Activated naive CD8-positive, alpha-beta T cell treated with anti-CD3 and anti-CD28 coated beads, Interleukin-2, amount 10 ng/mL, durations not matched to agents 7 days and 5 days (primary cell): ENCODE results near the gene FOXN3. TPM values are rescaled to one million over a fixed set of nuclear protein-coding genes. Genes with fewer than 3 reads are reported as not detected.
"Not testable (repeated sequence)": the region's sequence is repeated elsewhere in the genome, so short reads cannot be mapped to it uniquely, and the experiment has no call there.

Source experiments
- ATAC-seq: fragments of 150-1000 bp; cut with Tn5 transposase; one replicate; pipeline ENCODE4 v1.10.0; 2021; ENCODE audit warnings: low read depth, moderate library complexity
- POLR2A ChIA-PET: fragments of 350-600 bp; sonication (Branson Sonifier 250); formaldehyde crosslinking; loops from one replicate; lab custom pipeline; 2021; ENCODE audit warnings: antibody characterized with exemption; lab: Charles Lee
- DNase-seq: peaks from one replicate; pipeline ENCODE4 v3.0.0; 2021
- H3K27ac Mint-ChIP-seq: one replicate; pipeline ENCODE4 v1.8.0; 2022; ENCODE audit warnings: mild to moderate bottlenecking, mixed read lengths
- H3K27me3 Mint-ChIP-seq: one replicate; pipeline ENCODE4 v1.8.0; 2022; ENCODE audit warnings: mild to moderate bottlenecking, moderate library complexity, mixed read lengths
- H3K36me3 Mint-ChIP-seq: one replicate; pipeline ENCODE4 v1.8.0; 2021; ENCODE audit warnings: mild to moderate bottlenecking, mixed read lengths
- H3K4me1 Mint-ChIP-seq: one replicate; pipeline ENCODE4 v1.8.0; 2021; ENCODE audit warnings: mixed read lengths
- H3K4me3 Mint-ChIP-seq: one replicate; pipeline ENCODE4 v1.8.0; 2022; ENCODE audit warnings: mild to moderate bottlenecking, moderate library complexity, mixed read lengths
- H3K9me3 Mint-ChIP-seq: one replicate; pipeline ENCODE4 v1.8.0; 2021; ENCODE audit warnings: mixed read lengths
- total RNA-seq, 2 experiments: library from RNA; stranded (reverse); gene quantifications; one replicate each; pipeline ENCODE4 v1.2.3, GENCODE V29; 2021

FOXN3 gene
- total RNA-seq, 2 experiments from 2014 or later: 101 to 102 TPM

DNA sequence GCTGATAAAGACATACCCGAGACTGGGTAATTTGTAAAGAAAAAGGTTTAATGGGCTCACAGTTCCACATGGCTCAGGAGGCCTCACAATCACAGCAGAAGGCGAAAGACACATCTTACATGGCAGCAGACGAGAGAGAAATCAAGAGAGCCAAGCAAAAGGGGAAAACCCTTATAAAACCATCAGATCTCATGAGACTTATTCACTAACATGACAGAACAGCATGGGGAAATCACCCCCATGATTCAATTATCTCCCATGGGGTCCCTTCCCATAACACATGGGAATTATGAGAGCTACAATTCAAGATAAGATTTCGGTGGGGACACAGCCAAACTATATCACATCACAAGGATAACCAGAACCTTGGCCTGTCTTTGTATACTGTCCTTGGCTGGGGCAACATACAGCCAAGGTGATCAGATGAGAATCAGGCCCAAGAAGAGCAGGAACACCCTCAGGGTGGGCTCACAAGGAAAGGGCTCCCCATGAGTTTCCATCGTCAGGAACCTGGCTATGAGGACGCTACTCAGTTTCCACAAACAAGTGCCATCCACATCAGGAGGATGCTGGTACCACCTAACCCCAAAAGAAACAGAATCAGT, 152.7 kb downstream of the FOXN3 start:
- POLR2A ChIA-PET: no interaction called here
- Mint-ChIP-seq H3K4me1 (peaks cover 7% of the 10 kb centered on the region), H3K4me3 (no peak overlapping the region), H3K27me3 (no peaks in the 10 kb centered on the region), H3K27ac (no peak overlapping the region), H3K9me3 (peaks cover 1% of the 10 kb centered on the region), H3K36me3 (peaks cover 29% of the 10 kb centered on the region)
- no peak for DNase-seq
- no peak for ATAC-seq

DNA sequence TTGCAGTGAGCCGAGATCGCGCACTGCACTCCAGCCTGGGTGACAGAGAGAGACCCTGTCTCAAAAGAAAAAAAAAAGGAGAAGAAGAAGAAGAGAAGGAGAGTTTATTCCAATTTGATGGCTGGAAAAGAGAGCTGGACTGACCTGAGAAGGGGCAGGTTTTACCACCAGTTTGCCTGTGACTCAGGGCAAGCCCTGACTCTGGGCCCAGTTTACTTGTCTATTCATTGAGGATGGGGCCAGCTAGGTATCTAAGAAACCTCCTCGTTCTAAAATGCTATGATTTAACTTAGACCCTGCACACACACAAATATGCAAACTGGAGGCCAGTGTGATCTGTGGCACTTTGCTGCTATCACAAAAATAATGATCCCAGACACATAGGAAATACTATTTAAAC, 155.0 kb downstream of the FOXN3 start:
- no peak overlapping the region for H3K4me3 Mint-ChIP-seq
- POLR2A ChIA-PET: no interaction called here
- H3K36me3 Mint-ChIP-seq: peaks cover 42% of the 10 kb centered on the region
- no peak overlapping the region for H3K27ac Mint-ChIP-seq
- H3K9me3 Mint-ChIP-seq: peaks cover 1% of the 10 kb centered on the region
- DNase-seq (no peak), ATAC-seq (no peak)
- H3K27me3 Mint-ChIP-seq: no peaks in the 10 kb centered on the region
- H3K4me1 Mint-ChIP-seq: peaks cover 10% of the 10 kb centered on the region

DNA sequence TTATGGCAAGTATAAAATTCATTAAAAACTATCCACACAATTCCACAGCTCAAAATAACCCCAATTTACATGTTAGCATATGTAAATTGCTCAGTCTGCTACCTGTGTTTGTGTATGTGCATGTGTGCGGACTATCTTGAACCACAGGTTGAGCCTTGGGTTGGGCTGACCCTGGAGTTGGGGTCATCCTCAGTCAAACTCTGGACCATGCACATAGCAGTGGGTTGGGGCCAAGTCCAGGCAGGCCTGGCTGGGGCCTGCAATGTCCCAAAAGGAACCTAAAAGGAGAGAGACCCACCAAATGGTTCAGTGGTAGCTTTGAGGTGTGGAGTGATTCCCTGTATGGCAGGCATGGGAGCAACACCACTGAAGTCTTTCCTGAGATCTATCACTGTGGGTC, 156.1 kb downstream of the FOXN3 start:
- peaks cover 45% of the 10 kb centered on the region for H3K36me3 Mint-ChIP-seq
- ATAC-seq: no peak
- H3K4me1 Mint-ChIP-seq: peaks cover 8% of the 10 kb centered on the region

DNA sequence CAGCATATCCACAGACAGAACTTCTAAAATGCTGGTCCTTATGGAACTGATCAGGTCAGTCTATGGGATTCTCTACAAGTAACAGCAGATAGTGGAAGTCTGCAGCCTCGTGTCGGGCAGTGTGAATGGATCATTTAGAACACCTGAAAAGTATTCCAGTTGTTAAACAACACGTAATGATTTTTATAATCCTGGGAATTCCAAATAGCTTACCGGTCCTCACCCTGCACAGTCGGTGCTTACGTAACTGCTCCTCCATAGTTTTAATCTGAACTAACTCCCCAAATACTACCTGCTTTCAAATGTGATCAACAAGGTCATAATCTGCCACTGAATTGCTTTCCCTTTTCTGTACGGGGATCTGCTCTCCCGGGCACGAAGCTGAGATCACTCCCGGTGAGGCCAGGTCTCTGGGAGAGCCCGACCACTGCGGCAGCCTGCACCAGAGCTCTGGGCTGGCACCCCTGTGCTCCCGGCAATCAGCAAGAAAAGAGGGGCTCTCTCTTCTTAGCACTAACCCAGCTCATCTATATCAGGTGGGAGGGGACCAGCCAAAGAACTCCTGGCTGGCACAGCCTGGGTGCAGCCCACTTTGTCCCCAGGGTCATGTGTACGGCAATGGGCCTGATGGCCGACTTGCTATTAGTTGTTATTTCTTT, 157.0 kb downstream of the FOXN3 start:
- no peak for ATAC-seq
- peaks cover 38% of the 10 kb centered on the region for H3K36me3 Mint-ChIP-seq
- DNase-seq: no peak
- no peaks in the 10 kb centered on the region for H3K27me3 Mint-ChIP-seq
- H3K4me3 Mint-ChIP-seq: no peak overlapping the region
- H3K4me1 Mint-ChIP-seq: peaks cover 8% of the 10 kb centered on the region
- POLR2A ChIA-PET: interaction anchor here (0.6 kb wide), 1 partner anchor 34 kb away, joined by 3 read pairs; no protein-coding TSS in a partner anchor
- peaks cover 1% of the 10 kb centered on the region for H3K9me3 Mint-ChIP-seq
- no peak overlapping the region for H3K27ac Mint-ChIP-seq

More for the DNA sequence above, 156.1 kb downstream of the FOXN3 start:
- DNase-seq: no peak
- no peak overlapping the region for H3K4me3 Mint-ChIP-seq
- POLR2A ChIA-PET: interaction anchor here (0.6 kb wide), 1 partner anchor 35 kb away, joined by 3 read pairs; no protein-coding TSS in a partner anchor
- no peaks in the 10 kb centered on the region for H3K27me3 Mint-ChIP-seq
- no peak overlapping the region for H3K27ac Mint-ChIP-seq
- peaks cover 1% of the 10 kb centered on the region for H3K9me3 Mint-ChIP-seq

DNA sequence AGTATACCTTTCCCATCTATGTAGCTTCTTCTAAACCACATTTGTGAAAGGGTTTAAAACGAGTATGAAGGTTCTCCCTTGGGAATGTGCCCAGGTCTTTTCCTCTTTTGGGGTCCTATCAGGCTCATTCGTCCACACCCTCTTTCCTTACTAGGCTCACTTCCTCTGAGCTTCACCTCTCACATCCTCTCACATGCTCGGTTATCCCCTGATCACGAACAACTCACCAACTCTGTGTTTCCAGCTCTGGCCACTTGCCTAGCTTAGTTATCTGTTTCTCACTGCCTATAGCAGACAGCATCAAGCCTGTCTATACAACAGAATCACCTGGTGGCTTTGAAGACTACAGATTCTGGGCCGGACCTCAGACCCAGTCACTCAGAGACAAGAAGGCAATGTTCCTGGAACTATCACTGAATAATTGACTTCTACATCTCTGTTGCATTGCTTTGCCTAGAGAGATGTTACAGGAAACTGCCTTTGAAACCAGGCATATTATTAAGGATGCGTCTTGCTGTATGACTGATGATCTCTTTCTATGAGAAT, 158.2 kb downstream of the FOXN3 start:
- POLR2A ChIA-PET: no interaction called here
- peaks cover 1% of the 10 kb centered on the region for H3K9me3 Mint-ChIP-seq
- no peak overlapping the region for H3K27ac Mint-ChIP-seq
- H3K36me3 Mint-ChIP-seq: peaks cover 40% of the 10 kb centered on the region
- peaks cover 7% of the 10 kb centered on the region for H3K4me1 Mint-ChIP-seq
- no peak overlapping the region for H3K4me3 Mint-ChIP-seq
- ATAC-seq (no peak), DNase-seq (no peak)
- no peaks in the 10 kb centered on the region for H3K27me3 Mint-ChIP-seq

DNA sequence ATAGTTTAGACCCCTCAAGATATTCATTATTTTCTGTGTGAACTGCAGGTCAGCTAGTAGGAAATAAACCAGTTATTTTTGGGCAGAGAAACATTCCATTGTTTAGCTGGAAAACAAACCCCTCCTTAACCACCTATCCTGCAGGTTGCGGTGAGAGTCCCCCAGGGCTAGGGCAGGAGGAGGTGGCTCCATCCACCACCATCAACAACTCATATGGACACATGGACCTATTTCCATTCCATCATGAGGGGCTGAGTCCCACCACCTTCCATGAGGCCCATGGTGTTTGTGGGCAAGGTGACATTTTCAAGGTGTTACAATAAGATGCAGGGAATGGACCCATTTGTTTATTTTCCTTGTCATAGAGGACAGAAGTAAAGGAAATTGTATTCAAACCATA, 160.1 kb downstream of the FOXN3 start:
- ATAC-seq (no peak), DNase-seq (no peak)
- no peak overlapping the region for H3K27ac Mint-ChIP-seq
- H3K36me3 Mint-ChIP-seq: peaks cover 46% of the 10 kb centered on the region
- H3K9me3 Mint-ChIP-seq: peaks cover 1% of the 10 kb centered on the region
- H3K4me3 Mint-ChIP-seq: no peak overlapping the region
- H3K4me1 Mint-ChIP-seq: peaks cover 7% of the 10 kb centered on the region
- POLR2A ChIA-PET: no interaction called here
- no peaks in the 10 kb centered on the region for H3K27me3 Mint-ChIP-seq

DNA sequence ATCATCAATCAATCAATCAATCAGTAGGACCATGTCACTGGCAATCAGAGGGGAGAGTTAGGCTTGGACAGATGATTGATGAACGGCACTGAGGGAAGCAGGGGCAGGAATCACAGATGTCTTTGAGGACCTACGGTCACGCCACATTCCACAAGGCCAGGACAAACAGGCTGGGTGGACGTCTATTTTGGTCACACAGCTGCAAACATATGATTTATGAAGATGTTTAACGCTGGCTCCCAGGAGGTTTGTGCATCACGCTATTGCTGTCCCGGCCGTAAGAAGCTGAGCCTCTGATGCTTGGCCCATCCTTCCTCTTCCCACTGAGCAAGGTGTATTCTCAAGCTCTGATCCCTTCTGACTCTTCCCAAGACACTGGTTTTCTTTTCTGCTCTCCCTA, 160.8 kb downstream of the FOXN3 start:
- no peak overlapping the region for H3K27ac Mint-ChIP-seq
- ATAC-seq: no peak
- peaks cover 7% of the 10 kb centered on the region for H3K4me1 Mint-ChIP-seq

DNA sequence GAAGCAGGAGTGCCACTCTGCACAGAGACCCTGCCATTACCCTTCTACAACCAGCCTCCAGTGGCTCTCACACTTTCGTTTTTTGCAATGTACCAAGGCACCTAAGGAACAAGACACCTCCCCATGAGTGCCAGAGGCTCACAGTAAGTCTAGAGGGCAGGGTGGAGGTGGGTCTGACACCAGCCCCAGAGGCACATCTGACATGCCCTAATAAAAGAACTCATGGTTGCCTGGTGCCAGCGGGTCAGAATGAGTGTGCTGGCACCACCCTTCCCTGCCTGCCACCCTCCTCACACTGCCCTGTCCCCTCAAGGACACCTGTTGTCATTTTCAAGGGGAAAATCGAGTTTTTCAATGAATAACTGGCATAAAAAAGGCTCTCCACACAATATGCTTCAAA, 161.2 kb downstream of the FOXN3 start:
- Mint-ChIP-seq H3K4me3 (no peak overlapping the region), H3K27me3 (no peaks in the 10 kb centered on the region), H3K36me3 (peaks cover 53% of the 10 kb centered on the region), H3K4me1 (peaks cover 7% of the 10 kb centered on the region), H3K9me3 (peaks cover 1% of the 10 kb centered on the region), H3K27ac (no peak overlapping the region)
- POLR2A ChIA-PET: no interaction called here
- no peak for ATAC-seq
- no peak for DNase-seq

More for the DNA sequence above, 160.8 kb downstream of the FOXN3 start:
- peaks cover 1% of the 10 kb centered on the region for H3K9me3 Mint-ChIP-seq
- H3K27me3 Mint-ChIP-seq: no peaks in the 10 kb centered on the region
- no peak for DNase-seq
- no peak overlapping the region for H3K4me3 Mint-ChIP-seq
- H3K36me3 Mint-ChIP-seq: peaks cover 49% of the 10 kb centered on the region
- POLR2A ChIA-PET: no interaction called here

DNA sequence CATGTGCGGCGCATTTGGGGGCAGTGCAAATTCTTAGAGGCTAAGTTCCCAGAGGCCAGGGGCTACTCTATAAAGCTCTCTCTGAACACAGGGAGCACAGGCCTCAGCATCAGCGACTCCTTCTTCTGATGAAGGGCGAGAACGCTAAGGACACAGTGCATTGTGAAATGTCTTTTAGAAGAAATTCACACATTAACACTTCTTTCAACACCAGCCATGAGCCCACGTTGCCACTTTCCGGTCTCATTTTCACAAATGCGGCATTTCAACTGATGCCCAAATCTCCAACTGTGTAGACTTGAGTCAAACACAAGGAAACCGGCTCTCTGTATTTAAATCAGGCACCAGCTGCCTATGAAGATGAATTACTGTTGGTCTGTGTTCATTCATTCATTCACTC, 162.0 kb downstream of the FOXN3 start:
- Mint-ChIP-seq H3K4me1 (peaks cover 11% of the 10 kb centered on the region), H3K4me3 (no peak overlapping the region), H3K9me3 (peaks cover 2% of the 10 kb centered on the region), H3K27me3 (no peaks in the 10 kb centered on the region), H3K27ac (no peak overlapping the region), H3K36me3 (peaks cover 56% of the 10 kb centered on the region)
- no peak for ATAC-seq
- POLR2A ChIA-PET: no interaction called here
- no peak for DNase-seq

DNA sequence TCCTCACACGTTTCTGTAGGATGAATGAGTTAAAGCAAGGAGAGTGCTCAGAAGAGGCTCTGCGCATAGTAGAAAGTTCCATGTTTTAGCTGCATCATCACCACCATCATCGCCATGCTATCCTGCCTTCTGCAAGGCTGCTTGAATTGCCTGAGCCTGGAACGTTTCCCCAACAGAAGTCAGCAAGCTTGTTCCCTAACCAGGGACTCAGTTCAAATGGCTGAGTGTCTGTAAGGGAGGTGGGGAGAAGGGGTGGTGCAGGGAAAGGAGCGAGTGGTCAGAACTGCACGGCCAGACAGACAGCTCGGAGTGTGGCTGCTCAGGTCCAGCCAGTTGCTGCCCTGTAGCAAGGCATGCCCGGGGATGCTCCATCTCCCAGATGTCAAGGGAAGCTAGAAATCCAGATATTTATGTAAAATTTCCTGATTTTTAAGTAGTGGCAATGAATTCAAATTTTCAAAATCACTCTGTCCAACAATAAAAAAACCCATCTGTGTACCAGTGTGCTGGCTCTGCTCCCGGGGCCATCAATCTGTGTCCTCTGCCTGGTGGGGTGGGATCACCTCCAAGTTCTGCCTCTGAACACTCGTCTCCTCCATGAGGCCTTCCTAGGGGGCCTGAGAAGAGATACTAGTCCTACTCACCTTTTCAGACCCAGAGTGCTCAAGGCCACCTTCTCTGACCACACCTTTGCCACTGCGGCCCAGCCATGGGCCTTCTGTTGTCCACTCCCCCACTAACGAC, 162.7 kb downstream of the FOXN3 start:
- Mint-ChIP-seq H3K4me1 (peaks cover 11% of the 10 kb centered on the region), H3K9me3 (peaks cover 2% of the 10 kb centered on the region), H3K27me3 (no peaks in the 10 kb centered on the region), H3K4me3 (no peak overlapping the region), H3K36me3 (peaks cover 58% of the 10 kb centered on the region), H3K27ac (no peak overlapping the region)
- ATAC-seq (no peak), DNase-seq (no peak)
- POLR2A ChIA-PET: no interaction called here

DNA sequence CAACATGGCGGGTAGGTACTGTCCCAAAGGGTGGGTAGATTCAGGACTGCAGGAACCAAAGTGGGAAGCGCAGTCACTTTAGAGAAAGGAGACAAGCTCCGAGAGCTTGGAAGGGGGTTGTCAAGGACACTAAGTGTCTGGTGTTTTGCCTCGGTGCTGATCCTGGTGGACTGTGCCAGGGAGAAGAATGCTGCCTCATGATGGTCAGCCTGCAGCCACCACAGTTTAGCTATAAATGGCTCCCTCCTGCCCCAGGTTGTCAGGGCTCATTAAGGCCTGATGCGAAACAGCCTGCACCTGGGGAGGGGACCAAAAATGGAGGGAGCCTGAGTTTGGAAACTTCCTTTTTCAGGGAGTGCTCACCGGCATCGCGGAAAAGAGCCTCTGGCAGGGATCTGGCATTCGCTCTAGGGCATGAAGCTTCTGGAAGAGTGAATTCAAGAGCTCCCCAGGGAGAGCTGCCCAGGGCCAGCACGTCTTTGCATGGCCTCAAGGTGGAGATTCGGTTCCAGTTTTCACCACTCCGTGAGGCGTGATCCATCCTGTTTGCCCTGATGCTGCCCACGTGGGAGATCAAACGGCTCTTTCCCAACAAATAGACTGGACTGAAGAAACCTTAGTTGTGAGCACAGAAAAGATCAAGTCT, 164.0 kb downstream of the FOXN3 start:
- H3K36me3 Mint-ChIP-seq: peaks cover 55% of the 10 kb centered on the region
- no peak for DNase-seq
- no peak overlapping the region for H3K4me3 Mint-ChIP-seq
- no peak overlapping the region for H3K27ac Mint-ChIP-seq
- POLR2A ChIA-PET: no interaction called here
- no peaks in the 10 kb centered on the region for H3K27me3 Mint-ChIP-seq
- no peak for ATAC-seq
- H3K9me3 Mint-ChIP-seq: peaks cover 2% of the 10 kb centered on the region
- H3K4me1 Mint-ChIP-seq: peaks cover 4% of the 10 kb centered on the region

DNA sequence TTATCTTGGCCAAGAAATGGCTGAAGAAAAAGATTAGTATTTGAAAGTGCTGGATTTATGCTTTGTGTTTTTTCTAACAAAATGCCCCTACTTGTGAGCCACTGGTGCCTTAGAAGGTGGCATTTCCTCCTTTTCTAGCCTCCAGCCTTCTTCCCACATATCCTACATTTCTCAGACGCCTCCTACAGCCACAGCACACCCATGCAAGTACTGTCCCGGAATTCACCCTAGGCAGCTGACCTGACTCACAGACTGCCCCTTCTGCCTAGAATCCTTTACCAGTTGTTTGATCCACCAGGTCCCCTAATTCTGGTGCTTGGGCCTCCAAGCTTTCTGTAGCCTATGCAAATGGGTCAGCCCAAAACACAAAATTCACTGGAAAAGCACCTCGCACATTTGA, 166.0 kb downstream of the FOXN3 start:
- Mint-ChIP-seq H3K4me1 (peaks cover 6% of the 10 kb centered on the region), H3K4me3 (no peak overlapping the region), H3K36me3 (peaks cover 45% of the 10 kb centered on the region), H3K27ac (no peak overlapping the region), H3K27me3 (no peaks in the 10 kb centered on the region), H3K9me3 (peaks cover 2% of the 10 kb centered on the region)
- POLR2A ChIA-PET: no interaction called here
- ATAC-seq (no peak), DNase-seq (no peak)

DNA sequence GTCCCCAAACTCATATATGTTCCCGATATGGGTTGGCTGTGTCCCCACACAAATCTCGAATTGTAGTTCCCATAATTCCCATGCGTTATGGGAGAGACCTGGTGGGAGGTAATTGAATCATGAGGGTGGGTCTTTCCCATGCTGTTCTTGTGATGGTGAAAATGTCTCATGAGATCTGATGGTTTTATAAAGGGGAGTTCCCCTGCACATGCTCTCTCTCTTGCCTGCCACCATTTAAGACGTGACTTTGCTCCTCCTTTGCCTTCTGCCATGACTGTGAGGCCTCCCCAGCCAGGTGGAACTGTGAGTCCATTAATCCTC, 166.4 kb downstream of the FOXN3 start:
- H3K9me3 Mint-ChIP-seq, H3K27ac Mint-ChIP-seq, H3K4me1 Mint-ChIP-seq, DNase-seq, ATAC-seq, H3K27me3 Mint-ChIP-seq, H3K4me3 Mint-ChIP-seq, POLR2A ChIA-PET: not testable (repeated sequence)
- H3K36me3 Mint-ChIP-seq: peaks cover 44% of the 10 kb centered on the region
